ENCODE data around the gene TBX15. TPM values are rescaled to one million over a fixed set of nuclear protein-coding genes. Genes with fewer than 3 reads are reported as not detected.
"Not testable (repeated sequence)": the region's sequence is repeated elsewhere in the genome, so short reads cannot be mapped to it uniquely, and the experiment has no call there.

TBX15 gene
- total and polyA plus RNA-seq, 10 donors, result 0.06 to 0.32 (median 0.11) TPM; not detected in 4

- Histone ChIP-seq H3K36me3 (no peaks in the 10 kb centered on the region), H3K4me1 (no peaks in the 10 kb centered on the region), H3K9me3 (no peaks in the 10 kb centered on the region), H3K4me3 (no peak overlapping the region), H3K27me3 (replicated peaks in 1 of 7) (no peaks in the 10 kb centered on the region), H3K27ac (no peak overlapping the region)
- 70 to 93% (median 84%) methylated on average over 5 of the region's 5 CpGs for WGBS, 5 donors
- intact Hi-C loops (cut with DNase I; ENCODE audit: low total_unique reads), result no loop called here
- DNase-seq, result no peak
- TF ChIP-seq POLR2AphosphoS5 (IDR thresholded peaks at IDR 0.05) (no peak), POLR2A (IDR thresholded peaks at IDR 0.05) (no peak)
- TF ChIP-seq, protein P1, sequence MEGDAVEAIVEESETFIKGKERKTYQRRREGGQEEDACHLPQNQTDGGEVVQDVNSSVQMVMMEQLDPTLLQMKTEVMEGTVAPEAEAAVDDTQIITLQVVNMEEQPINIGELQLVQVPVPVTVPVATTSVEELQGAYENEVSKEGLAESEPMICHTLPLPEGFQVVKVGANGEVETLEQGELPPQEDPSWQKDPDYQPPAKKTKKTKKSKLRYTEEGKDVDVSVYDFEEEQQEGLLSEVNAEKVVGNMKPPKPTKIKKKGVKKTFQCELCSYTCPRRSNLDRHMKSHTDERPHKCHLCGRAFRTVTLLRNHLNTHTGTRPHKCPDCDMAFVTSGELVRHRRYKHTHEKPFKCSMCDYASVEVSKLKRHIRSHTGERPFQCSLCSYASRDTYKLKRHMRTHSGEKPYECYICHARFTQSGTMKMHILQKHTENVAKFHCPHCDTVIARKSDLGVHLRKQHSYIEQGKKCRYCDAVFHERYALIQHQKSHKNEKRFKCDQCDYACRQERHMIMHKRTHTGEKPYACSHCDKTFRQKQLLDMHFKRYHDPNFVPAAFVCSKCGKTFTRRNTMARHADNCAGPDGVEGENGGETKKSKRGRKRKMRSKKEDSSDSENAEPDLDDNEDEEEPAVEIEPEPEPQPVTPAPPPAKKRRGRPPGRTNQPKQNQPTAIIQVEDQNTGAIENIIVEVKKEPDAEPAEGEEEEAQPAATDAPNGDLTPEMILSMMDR (IDR thresholded peaks at IDR 0.05 in 8 of 11, conservative IDR thresholded peaks at IDR 0.05 in 3 of 11), result no peak
Measured at GRCh38 chr1:118921994-118922393, 66.1 kb downstream of the TBX15 start.

- DNase-seq, result no peak
- H3K27me3 ChIP-seq (replicated peaks in 1 of 7), result no peaks in the 10 kb centered on the region
- no peaks in the 10 kb centered on the region for H3K36me3 ChIP-seq
- H3K4me3 ChIP-seq, result no peak overlapping the region
- H3K27ac ChIP-seq, result no peak overlapping the region
- no peaks in the 10 kb centered on the region for H3K9me3 ChIP-seq
- no peaks in the 10 kb centered on the region for H3K4me1 ChIP-seq
- TF ChIP-seq POLR2AphosphoS5 (IDR thresholded peaks at IDR 0.05) (no peak), POLR2A (IDR thresholded peaks at IDR 0.05) (no peak)
- TF ChIP-seq, protein P1 (IDR thresholded peaks at IDR 0.05 in 8 of 11, conservative IDR thresholded peaks at IDR 0.05 in 3 of 11), result no peak
- 66 to 77% (median 71%) methylated on average over 4 of the region's 4 CpGs for WGBS, 5 donors
- intact Hi-C loops (cut with DNase I; ENCODE audit: low total_unique reads), result no loop called here
Measured at GRCh38 chr1:118920124-118920717, 67.9 kb downstream of the TBX15 start.

DNA sequence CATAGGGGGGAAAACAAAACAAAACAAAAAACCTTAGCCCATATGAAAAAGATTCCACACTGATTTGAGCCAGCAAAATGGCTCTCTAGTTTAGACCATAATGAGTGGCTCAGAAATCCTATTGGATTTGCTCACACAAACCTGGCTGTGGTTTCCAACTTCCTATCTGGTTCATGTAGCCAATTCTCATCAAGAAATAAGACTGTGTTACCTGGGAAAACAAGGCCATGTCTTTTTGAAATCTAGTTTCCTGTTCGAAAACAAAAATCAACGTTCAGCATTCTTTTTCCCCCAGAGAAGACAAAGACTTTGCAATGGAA, 69.2 kb downstream of the TBX15 start:
- no peak overlapping the region for H3K4me3 ChIP-seq
- H3K27ac ChIP-seq, result no peak overlapping the region
- no peaks in the 10 kb centered on the region for H3K4me1 ChIP-seq
- TF ChIP-seq, protein P1 (IDR thresholded peaks at IDR 0.05 in 8 of 11, conservative IDR thresholded peaks at IDR 0.05 in 3 of 11), result no peak
- no peak for TF ChIP-seq POLR2A (IDR thresholded peaks at IDR 0.05)
- no peak for TF ChIP-seq POLR2AphosphoS5 (IDR thresholded peaks at IDR 0.05)
- intact Hi-C loops (cut with DNase I; ENCODE audit: low total_unique reads), result no loop called here
- no peak for DNase-seq
- no peaks in the 10 kb centered on the region for H3K9me3 ChIP-seq
- H3K27me3 ChIP-seq (replicated peaks in 1 of 7), result no peaks in the 10 kb centered on the region
- no peaks in the 10 kb centered on the region for H3K36me3 ChIP-seq
- WGBS, 5 donors, result 70 to 82% (median 72%) methylated on average over 2 of the region's 2 CpGs

- no peak for DNase-seq
- Histone ChIP-seq H3K36me3 (no peaks in the 10 kb centered on the region), H3K4me3 (no peak overlapping the region), H3K4me1 (no peaks in the 10 kb centered on the region), H3K9me3 (no peaks in the 10 kb centered on the region), H3K27me3 (replicated peaks in 1 of 7) (no peaks in the 10 kb centered on the region), H3K27ac (no peak overlapping the region)
- TF ChIP-seq, protein P1 (IDR thresholded peaks at IDR 0.05 in 8 of 11, conservative IDR thresholded peaks at IDR 0.05 in 3 of 11), result no peak
- TF ChIP-seq POLR2A (IDR thresholded peaks at IDR 0.05) (no peak), POLR2AphosphoS5 (IDR thresholded peaks at IDR 0.05) (no peak)
- intact Hi-C loops (cut with DNase I; ENCODE audit: low total_unique reads), result no loop called here
- WGBS, 5 donors, result 71 to 83% (median 78%) methylated on average over 6 of the region's 6 CpGs
Measured at GRCh38 chr1:118918230-118918939, 69.8 kb downstream of the TBX15 start.

- not testable (repeated sequence) for DNase-seq
Measured at GRCh38 chr1:118916346-118916745, 71.8 kb downstream of the TBX15 start.

More at GRCh38 chr1:118916346-118916745, 71.8 kb downstream of the TBX15 start:
- H3K36me3 ChIP-seq; H3K4me3 ChIP-seq; H3K27me3 ChIP-seq (replicated peaks in 1 of 7); H3K27ac ChIP-seq; H3K4me1 ChIP-seq; H3K9me3 ChIP-seq; intact Hi-C loops (cut with DNase I; ENCODE audit: low total_unique reads): not testable (repeated sequence)
- WGBS, 5 donors, result 80 to 87% (median 81%) methylated on average over 4 of the region's 4 CpGs

All from spleen (tissue), 11 donors.